Right lobe of liver (tissue), 6 donors: ENCODE data around the gene TWIST2. TPM values are rescaled to one million over a fixed set of nuclear protein-coding genes. Genes with fewer than 3 reads are reported as not detected.

Experiments used
- ATAC-seq, 4 donors: fragments of 200-7000 bp; cut with Tn5 transposase; one replicate each; pipeline ENCODE4 v1.9.1; 2020; ENCODE audit warnings: mild to moderate bottlenecking in 4 of 4, moderate library complexity in 4 of 4
- DNase-seq, 3 donors: peaks; one replicate each; pipeline ENCODE4 v3.0.0-alpha.2; 2020
- H3K27ac ChIP-seq, 3 donors: fragments of 200-600 bp; one replicate each; pipeline ENCODE4 v1.8.0; 2022
- H3K27me3 ChIP-seq, 2 donors: fragments of 200-600 bp; one replicate each; pipeline ENCODE4 v1.8.0; 2022
- H3K36me3 ChIP-seq, 4 donors: fragments of 200-600 bp; sonication (generic) in 1 of 4; one replicate each; pipeline versions ENCODE4 v1.5.1 to v1.8.0; 2017 to 2022; ENCODE audit warnings: control low read depth in 1 of 4
- H3K4me1 ChIP-seq, 4 donors: fragments of 200-600 bp; sonication (generic) in 1 of 4; one replicate each; pipeline versions ENCODE4 v1.5.1 to v1.8.0; 2017 to 2022; ENCODE audit warnings: control low read depth in 1 of 4
- H3K4me3 ChIP-seq, 3 donors: fragments of 200-600 bp; one replicate each; pipeline ENCODE4 v1.8.0; 2022
- H3K9me3 ChIP-seq, 4 donors: fragments of 200-600 bp; sonication (generic) in 1 of 4; one replicate each; pipeline versions ENCODE4 v1.5.1 to v1.8.0; 2017 to 2022; ENCODE audit warnings: control low read depth in 1 of 4
- CTCF ChIP-seq, 4 donors: fragments of 200-600 bp in 3 of 4; fragments of 450-650 bp in 1 of 4; IDR thresholded peaks; one replicate each; pipeline versions ENCODE4 v1.5.1 to v1.8.0; 2016 to 2022; ENCODE audit warnings: antibody characterized with exemption in 4 of 4, mild to moderate bottlenecking in 2 of 4
- POLR2A ChIP-seq: fragments of 450-650 bp; IDR thresholded peaks from one replicate; pipeline ENCODE4 v1.6.1; 2017; ENCODE audit warnings: antibody characterized with exemption, mild to moderate bottlenecking
- WGBS: methylation state at CpG from one replicate; pipeline ENCODE4 v1.1.6; 2018; ENCODE audit warnings: low coverage, low lambda C conversion rate; ENCODE audit not compliant: insufficient coverage; ENCODE audit errors: missing lambda C conversion rate; 5-methylcytosine and 5-hydroxymethylcytosine counted together
- intact Hi-C, 2 donors: fragments of 100-400 bp; cut with DNase I; formaldehyde crosslinking; loops; one replicate each; pipeline versions ENCODE4 v1.11.2 to v1.14.1; 2022
- total RNA-seq, 6 experiments: library from RNA; depleted of rRNA in 2 of 6; stranded (reverse); fragments of >200 nt in 2 of 6; fragmentation: NEBNext Ultra II Directional in 3 of 6; extraction: Animal tissue kit (Norgen Biotek cat#: 25700) in 3 of 6; gene quantifications; one replicate each; pipeline versions ENCODE4 v1.1.0 to v1.2.4, GENCODE V29; 2016 to 2023
- donor health status: DM: no; HTN: yes; CAD: no.
- donor health status: DM: no; HTN: no; CAD: no.
- donor health status: DM: no; HTN: no; CAD: no.
- donor health status: DM: no; HTN: yes; CAD: no.
- donor health status: DM: no; HTN: yes; CAD: no.

TWIST2 gene
- total RNA-seq, 6 experiments from 2014 or later = 0.15 to 0.56 (median 0.18) TPM; not detected in 3

- 66% methylated on average over 13 of the region's 14 CpGs for WGBS
- Histone ChIP-seq H3K36me3 (no peaks in the 10 kb centered on the region), H3K9me3 (no peaks in the 10 kb centered on the region), H3K27me3 (no peaks in the 10 kb centered on the region), H3K27ac (no peak overlapping the region), H3K4me1 (no peaks in the 10 kb centered on the region), H3K4me3 (no peak overlapping the region)
- peak in 1 of 3 donors; percentile 30 for DNase-seq
- TF ChIP-seq CTCF (IDR thresholded peaks at IDR 0.05) (no peak), POLR2A (no peak)
- no peak for ATAC-seq
- intact Hi-C loops = no loop called here
Observed at GRCh38 chr2:238943338-238944067, 95.6 kb downstream of the TWIST2 start.

GRCh38 chr2:238945433-238946150 is 97.7 kb downstream of the TWIST2 start:
- DNase-seq (peak in 2 of 3 donors; percentile 44 to 48), ATAC-seq (peak; percentile 14 to 44 (median 32))
- intact Hi-C loops = no loop called here
- no peaks in the 10 kb centered on the region for H3K9me3 ChIP-seq
- H3K4me3 ChIP-seq = no peak overlapping the region
- no peaks in the 10 kb centered on the region for H3K36me3 ChIP-seq
- no peaks in the 10 kb centered on the region for H3K27me3 ChIP-seq
- 64% methylated on average over 4 of the region's 5 CpGs for WGBS
- no peaks in the 10 kb centered on the region for H3K4me1 ChIP-seq
- TF ChIP-seq POLR2A = no peak
- TF ChIP-seq CTCF (IDR thresholded peaks at IDR 0.05) = peak; percentile 25 to 45 (median 36)
- H3K27ac ChIP-seq = no peak overlapping the region

GRCh38 chr2:238946318-238947242 is 98.7 kb downstream of the TWIST2 start:
- TF ChIP-seq POLR2A (no peak), CTCF (IDR thresholded peaks at IDR 0.05) (no peak)
- Histone ChIP-seq H3K4me1 (no peaks in the 10 kb centered on the region), H3K9me3 (no peaks in the 10 kb centered on the region), H3K4me3 (no peak overlapping the region), H3K27ac (no peak overlapping the region), H3K27me3 (no peaks in the 10 kb centered on the region), H3K36me3 (no peaks in the 10 kb centered on the region)
- intact Hi-C loops = no loop called here
- WGBS = 75% methylated on average over 2 of the region's 6 CpGs
- ATAC-seq = no peak
- peak in 2 of 3 donors; percentile 32 to 33 for DNase-seq

GRCh38 chr2:238947243-238947760 is 99.4 kb downstream of the TWIST2 start:
- TF ChIP-seq POLR2A (no peak), CTCF (IDR thresholded peaks at IDR 0.05) (no peak)
- Histone ChIP-seq H3K4me1 (no peaks in the 10 kb centered on the region), H3K27ac (no peak overlapping the region), H3K36me3 (no peaks in the 10 kb centered on the region), H3K4me3 (no peak overlapping the region), H3K27me3 (no peaks in the 10 kb centered on the region), H3K9me3 (no peaks in the 10 kb centered on the region)
- intact Hi-C loops = no loop called here
- 90% methylated on average over 2 of the region's 9 CpGs for WGBS
- DNase-seq = peak in 1 of 3 donors; percentile 42
- ATAC-seq = no peak
